C4-2B (cell line): Measurements from ENCODE around the gene TNFAIP8.

Source experiments
- CTCF ChIP-seq: fragments of 450-650 bp; conservative IDR thresholded peaks from 2 replicates; pipeline ENCODE4 v1.5.1; 2017; ENCODE audit warnings: mild to moderate bottlenecking
- ZFX ChIP-seq: fragments of 450-650 bp; IDR thresholded peaks from 2 replicates; pipeline ENCODE4 v1.6.1; 2017

- no peak for TF ChIP-seq CTCF
- TF ChIP-seq ZFX, result no peak
These were observed 18.8 kb upstream of the TNFAIP8 start for GRCh38 chr5:119336845-119337580.
